GM18873 (cell line): ENCODE measurements around the gene SNRNP40.

Experiments used
- ATAC-seq: cut with Tn5 transposase; IDR thresholded peaks from one replicate; pipeline ENCODE4 v1.9.1; 2021; ENCODE audit warnings: mild to moderate bottlenecking, moderate library complexity, moderate number of reproducible peaks; ENCODE audit not compliant: unreplicated experiment, low FRiP score

Gene SNRNP40

GRCh38 chr1:31234870-31235269, 61.7 kb downstream of the SNRNP40 start:
- no peak for ATAC-seq

- no peak for ATAC-seq
These were observed 62.4 kb downstream of the SNRNP40 start for GRCh38 chr1:31234123-31234708.

GRCh38 chr1:31232689-31233088, 63.9 kb downstream of the SNRNP40 start:
- no peak for ATAC-seq

- no peak for ATAC-seq
These were observed 64.8 kb downstream of the SNRNP40 start for GRCh38 chr1:31231802-31232201.

GRCh38 chr1:31230378-31230777, 66.2 kb downstream of the SNRNP40 start:
- ATAC-seq = no peak

- ATAC-seq = no peak
These were observed 67.6 kb downstream of the SNRNP40 start for GRCh38 chr1:31228986-31229385.

GRCh38 chr1:31227891-31228568, 68.6 kb downstream of the SNRNP40 start:
- ATAC-seq = no peak

- ATAC-seq = no peak
These were observed 72.5 kb downstream of the SNRNP40 start for GRCh38 chr1:31224068-31224467.

- no peak for ATAC-seq
These were observed 74.4 kb downstream of the SNRNP40 start for GRCh38 chr1:31222176-31222575.

- ATAC-seq = no peak
These were observed 75.5 kb downstream of the SNRNP40 start for GRCh38 chr1:31221072-31221471.

- ATAC-seq = no peak
These were observed 77.1 kb downstream of the SNRNP40 start for GRCh38 chr1:31219489-31219888.

GRCh38 chr1:31218705-31219104, 77.9 kb downstream of the SNRNP40 start:
- no peak for ATAC-seq

- ATAC-seq = no peak
These were observed 80.6 kb downstream of the SNRNP40 start for GRCh38 chr1:31216016-31216415.

- no peak for ATAC-seq
These were observed 81.5 kb downstream of the SNRNP40 start for GRCh38 chr1:31215065-31215570.

- ATAC-seq = no peak
These were observed 82.1 kb downstream of the SNRNP40 start for GRCh38 chr1:31214316-31215064.
